IMR-90 (cell line): Measurements from ENCODE around the gene SPINT1.

ENCODE experiments used
- CEBPB ChIP-seq: IDR thresholded peaks from 2 replicates; pipeline ENCODE4 v1.6.1; 2012; ENCODE audit warnings: low read depth, low read length, improper control_type of control experiment
- CTCF ChIP-seq: conservative IDR thresholded peaks from 2 replicates; pipeline ENCODE4 v1.5.1; 2012; ENCODE audit warnings: mild to moderate bottlenecking, low read depth, low read length, improper control_type of control experiment
- MAFK ChIP-seq: IDR thresholded peaks from 2 replicates; pipeline ENCODE4 v1.6.1; 2012; ENCODE audit warnings: low read depth, low read length, improper control_type of control experiment
- MAZ ChIP-seq: IDR thresholded peaks from 2 replicates; pipeline ENCODE4 v1.6.1; 2012; ENCODE audit warnings: low read depth, mild to moderate bottlenecking, low read length, improper control_type of control experiment, moderate library complexity, borderline replicate concordance
- POLR2A ChIP-seq: IDR thresholded peaks from 2 replicates; pipeline ENCODE4 v1.6.1; 2012; ENCODE audit warnings: mild to moderate bottlenecking, low read depth, low read length
- RFX5 ChIP-seq: IDR thresholded peaks from 2 replicates; pipeline ENCODE4 v1.8.0; 2012; ENCODE audit warnings: low read depth, mild to moderate bottlenecking, low read length, moderate library complexity
- USF2 ChIP-seq: fragments of 150-350 bp; IDR thresholded peaks from 2 replicates; pipeline ENCODE4 v1.6.1; 2017; ENCODE audit warnings: mild to moderate bottlenecking, antibody characterized with exemption, low read length, low read depth

GRCh38 chr15:40853241-40853890 is 9.5 kb downstream of the SPINT1 start:
- no peak for TF ChIP-seq RFX5
- TF ChIP-seq CTCF = no peak
- TF ChIP-seq CEBPB = no peak
- no peak for TF ChIP-seq MAZ
- TF ChIP-seq USF2 = no peak
- TF ChIP-seq MAFK = no peak
- no peak for TF ChIP-seq POLR2A
